ENCODE data around the gene OR1E1.
"Not testable (repeated sequence)": the region's sequence is repeated elsewhere in the genome, so short reads cannot be mapped to it uniquely, and the experiment has no call there.

OR1E1 gene

DNA sequence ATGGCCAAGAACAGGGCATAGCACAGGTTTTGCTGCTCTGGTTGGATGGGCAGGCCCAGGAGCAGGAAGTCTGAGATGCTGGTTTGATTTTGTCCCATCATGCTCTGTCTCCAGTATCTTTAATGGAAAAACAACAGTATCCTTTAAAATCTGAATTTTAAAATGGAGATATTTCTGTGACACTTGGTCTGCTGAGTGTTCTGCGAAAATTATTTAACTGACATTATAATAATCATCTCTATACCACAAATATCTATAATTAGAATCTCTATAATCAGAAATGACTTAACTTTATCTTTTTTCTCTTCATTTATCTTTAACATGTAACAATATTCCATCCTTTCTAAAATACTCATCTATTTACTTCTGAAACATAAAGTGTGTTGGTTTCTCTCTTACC is at the start of gene OR1E1:
OR1E1 (minus strand) TSS at position 101 of the 400 bp plus-strand sequence; CDS start at position 101, 0 bp downstream.
- DNase-seq, result no peak

GRCh38 chr17:3447625-3448024 is 49.4 kb upstream of the OR1E1 start:
- DNase-seq, result peak in 1 of 2 experiments; percentile 1

GRCh38 chr17:3440451-3440850 is 42.2 kb upstream of the OR1E1 start:
- DNase-seq, result no peak

DNA sequence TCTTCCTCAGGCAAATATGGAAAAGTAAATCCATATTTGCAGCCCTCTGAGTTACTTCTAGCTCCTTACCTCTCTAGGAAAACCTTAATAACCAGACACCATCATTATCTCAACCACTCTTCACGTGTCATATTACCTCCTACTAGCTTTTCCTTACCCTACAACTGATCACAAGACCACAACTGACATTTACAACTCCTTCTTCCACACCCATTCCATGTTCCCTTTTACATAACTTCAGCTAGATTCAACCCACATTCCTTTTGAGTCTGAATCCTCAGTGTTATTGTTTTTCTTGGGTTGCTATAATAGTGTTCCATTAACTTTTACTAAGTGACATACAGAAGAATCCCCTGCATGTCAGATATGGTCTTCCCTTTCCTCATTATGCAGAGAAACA is 40.2 kb upstream of the OR1E1 start:
- no peak for DNase-seq

GRCh38 chr17:3433741-3434140 is 35.5 kb upstream of the OR1E1 start, which contains the start of gene OR1E2:
OR1E2 (minus strand) TSS chr17:3433841; CDS start chr17:3433841, 0 bp downstream.
- no peak for DNase-seq

GRCh38 chr17:3433215-3433614 is 35.0 kb upstream of the OR1E1 start:
- DNase-seq, result not testable (repeated sequence)

GRCh38 chr17:3418222-3418621 is 20.0 kb upstream of the OR1E1 start:
- no peak for DNase-seq

DNA sequence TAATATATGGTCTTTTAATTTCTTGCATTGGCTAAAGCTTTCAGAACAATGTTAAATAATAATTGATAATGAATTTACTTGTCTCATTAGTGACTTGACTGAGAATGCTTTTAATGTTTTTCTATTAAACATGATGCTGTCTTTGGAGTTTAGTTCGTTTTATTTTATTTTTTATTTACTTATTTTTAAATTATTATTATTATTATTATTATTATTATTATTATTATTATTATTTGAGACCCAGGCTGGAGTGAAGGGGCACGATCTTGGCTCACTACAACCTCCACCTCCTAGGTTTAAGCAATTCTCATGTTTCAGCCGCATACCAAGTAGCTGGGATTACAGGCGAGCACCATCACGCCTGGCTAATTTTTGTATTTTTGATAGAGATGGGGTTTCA is 17.4 kb upstream of the OR1E1 start:
- no peak for DNase-seq

DNA sequence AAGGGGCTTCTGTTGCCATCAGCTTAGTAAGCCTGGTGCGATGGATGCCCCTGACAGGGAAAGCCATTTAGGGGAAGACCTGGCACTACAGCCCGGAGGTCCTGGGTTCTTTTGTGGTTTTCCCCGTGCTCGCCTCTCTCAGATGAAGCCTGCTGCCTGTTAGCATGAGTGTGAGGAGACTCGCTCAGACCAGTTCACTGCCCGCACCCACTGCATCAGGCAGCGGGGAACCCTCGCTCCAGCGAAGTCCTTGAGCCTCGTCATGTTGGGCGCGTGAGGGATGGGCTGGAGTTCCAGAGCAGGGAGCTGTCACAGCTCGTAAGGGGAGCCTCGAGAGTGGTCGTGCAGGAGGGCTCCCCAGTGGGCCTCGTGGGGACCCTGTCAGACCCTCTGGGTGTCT is 14.0 kb upstream of the OR1E1 start:
- not testable (repeated sequence) for DNase-seq

- no peak for DNase-seq
Measured at GRCh38 chr17:3411070-3411469, 12.9 kb upstream of the OR1E1 start, which contains the start of gene OR3A3. OR3A3 (plus strand) TSS chr17:3411370.

- not testable (repeated sequence) for DNase-seq
Measured at GRCh38 chr17:3403856-3404255, 5.6 kb upstream of the OR1E1 start.

DNA sequence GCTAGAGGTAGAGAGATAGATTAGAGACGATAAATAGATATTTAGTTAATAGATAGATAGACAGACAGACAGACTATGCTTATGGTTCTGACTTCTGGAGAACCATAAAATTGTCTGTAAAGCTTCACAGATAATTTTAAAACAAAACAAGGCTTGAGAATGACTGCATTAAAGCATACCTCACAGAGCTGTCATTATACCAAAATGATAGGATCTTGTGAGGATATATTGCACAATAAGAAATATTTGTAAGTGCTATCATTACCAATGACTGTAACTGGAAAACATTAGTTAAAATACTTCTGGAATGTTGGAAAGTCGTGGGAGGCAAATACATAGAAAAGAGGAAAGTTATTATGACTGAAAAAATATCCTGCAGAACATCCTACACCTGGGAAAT is 3.6 kb upstream of the OR1E1 start:
- DNase-seq, result no peak

DNA sequence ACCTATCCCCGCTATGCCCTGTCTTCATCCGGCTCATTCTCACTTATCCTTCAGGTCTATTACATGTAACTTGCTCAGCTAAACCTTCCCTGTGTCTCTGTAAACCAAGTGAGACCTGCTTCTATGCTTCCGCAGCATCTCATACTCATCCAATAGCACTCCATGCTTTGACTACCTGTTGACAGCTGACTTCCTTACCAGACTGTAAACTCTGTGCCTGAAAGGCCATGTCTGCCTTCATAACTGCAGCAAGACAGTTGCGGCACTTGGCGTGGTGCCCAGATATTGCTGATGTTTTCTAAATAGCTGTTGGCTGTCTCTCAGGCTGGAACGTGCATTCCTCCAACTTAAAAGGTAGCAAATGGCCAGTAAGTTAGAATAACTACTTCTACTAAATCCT is 1.8 kb upstream of the OR1E1 start:
- DNase-seq, result peak; percentile 12 to 36

DNA sequence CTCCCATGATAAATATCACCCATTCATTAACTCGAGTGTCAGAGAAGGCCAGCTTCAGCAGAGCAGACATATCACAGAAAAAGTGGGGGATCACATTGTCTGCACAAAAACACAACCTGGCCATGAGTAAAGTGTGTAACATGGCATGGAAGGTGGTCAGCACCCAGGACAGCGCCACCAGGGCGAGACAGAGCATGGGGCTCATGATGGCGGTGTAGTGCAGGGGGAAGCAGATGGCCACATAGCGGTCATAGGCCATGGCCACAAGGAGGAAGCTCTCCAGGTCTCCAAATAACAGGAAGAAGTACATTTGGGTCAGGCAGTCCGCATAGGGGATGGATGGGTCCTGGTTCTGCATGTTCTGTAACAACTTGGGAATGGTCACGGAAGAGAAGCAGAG is 409 bp downstream of the OR1E1 start:
- DNase-seq, result not testable (repeated sequence)

DNA sequence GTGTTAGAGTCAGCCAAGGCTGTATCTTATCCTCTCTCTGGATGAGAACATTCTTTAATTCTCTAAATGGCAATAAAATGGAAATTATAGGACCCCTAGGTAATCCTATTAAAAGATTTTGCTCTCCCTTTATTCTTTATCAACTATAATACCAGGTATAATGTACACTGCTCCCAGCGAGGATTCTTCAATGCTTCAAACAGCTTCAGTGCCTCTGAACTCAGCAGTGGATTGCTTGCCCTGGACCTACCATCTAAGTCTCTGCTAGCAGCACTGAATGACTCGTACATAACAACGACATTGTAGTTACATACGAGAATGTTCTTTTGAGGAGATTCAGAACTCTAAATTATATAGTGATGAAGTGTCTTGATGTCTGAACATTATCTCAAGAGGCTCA is 8.4 kb downstream of the OR1E1 start:
- DNase-seq, result no peak

- no peak for DNase-seq
Measured at GRCh38 chr17:3385869-3386816, 12.1 kb downstream of the OR1E1 start, which contains the start of gene OR3A2. OR3A2 (minus strand) TSS chr17:3386308.

DNA sequence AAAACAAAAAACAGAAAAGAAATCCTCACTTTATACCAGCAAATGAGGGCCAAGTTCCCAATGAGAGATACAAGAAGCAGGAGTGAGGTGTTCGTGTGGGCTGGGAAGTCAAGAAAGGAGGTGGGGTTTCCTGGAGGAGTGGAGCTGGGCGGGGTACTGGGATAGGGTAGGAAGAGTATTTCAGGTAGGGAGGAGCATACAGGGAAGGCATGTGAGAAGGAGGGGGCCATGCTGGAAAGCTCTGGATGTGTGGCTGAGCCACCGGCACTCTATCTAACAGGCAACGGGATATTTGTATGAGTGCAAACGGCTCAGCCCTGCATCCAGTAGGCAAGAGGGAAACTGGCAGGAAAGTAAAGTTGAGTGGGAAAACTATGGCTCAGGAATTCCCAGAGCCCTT is 16.3 kb downstream of the OR1E1 start:
- no peak for DNase-seq

GRCh38 chr17:3378321-3378720 is 19.9 kb downstream of the OR1E1 start:
- no peak for DNase-seq

DNA sequence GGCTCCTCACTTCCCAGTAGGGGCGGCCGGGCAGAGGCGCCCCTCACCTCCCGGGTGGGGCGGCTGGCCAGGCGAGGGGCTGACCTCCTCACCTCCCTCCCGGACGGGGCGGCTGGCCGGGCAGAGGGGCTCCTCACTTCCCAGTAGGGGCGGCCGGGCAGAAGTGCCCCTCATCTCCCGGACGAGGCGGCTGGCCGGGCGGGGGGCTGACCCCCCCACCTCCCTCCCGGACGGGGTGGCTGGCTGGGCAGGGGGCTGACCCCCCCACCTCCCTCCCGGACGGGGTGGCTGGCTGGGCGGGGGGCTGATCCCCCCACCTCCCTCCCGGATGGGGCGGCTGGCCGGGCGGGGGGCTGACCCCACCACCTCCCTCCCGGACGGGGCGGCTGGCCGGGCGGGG is 27.0 kb downstream of the OR1E1 start:
- DNase-seq, result not testable (repeated sequence)

All from SHP77 (cell line).